Activated CD4-positive, alpha-beta T cell treated with anti-CD3 and anti-CD28 coated beads for 4 hours (primary cell): ENCODE data around the gene SPATC1L.
"Not testable (repeated sequence)": the region's sequence is repeated elsewhere in the genome, so short reads cannot be mapped to it uniquely, and the experiment has no call there.

Experiments
- DNase-seq, 2 donors: peaks; one replicate each; pipeline ENCODE4 v3.0.0-alpha.2; 2020

Gene SPATC1L

DNA sequence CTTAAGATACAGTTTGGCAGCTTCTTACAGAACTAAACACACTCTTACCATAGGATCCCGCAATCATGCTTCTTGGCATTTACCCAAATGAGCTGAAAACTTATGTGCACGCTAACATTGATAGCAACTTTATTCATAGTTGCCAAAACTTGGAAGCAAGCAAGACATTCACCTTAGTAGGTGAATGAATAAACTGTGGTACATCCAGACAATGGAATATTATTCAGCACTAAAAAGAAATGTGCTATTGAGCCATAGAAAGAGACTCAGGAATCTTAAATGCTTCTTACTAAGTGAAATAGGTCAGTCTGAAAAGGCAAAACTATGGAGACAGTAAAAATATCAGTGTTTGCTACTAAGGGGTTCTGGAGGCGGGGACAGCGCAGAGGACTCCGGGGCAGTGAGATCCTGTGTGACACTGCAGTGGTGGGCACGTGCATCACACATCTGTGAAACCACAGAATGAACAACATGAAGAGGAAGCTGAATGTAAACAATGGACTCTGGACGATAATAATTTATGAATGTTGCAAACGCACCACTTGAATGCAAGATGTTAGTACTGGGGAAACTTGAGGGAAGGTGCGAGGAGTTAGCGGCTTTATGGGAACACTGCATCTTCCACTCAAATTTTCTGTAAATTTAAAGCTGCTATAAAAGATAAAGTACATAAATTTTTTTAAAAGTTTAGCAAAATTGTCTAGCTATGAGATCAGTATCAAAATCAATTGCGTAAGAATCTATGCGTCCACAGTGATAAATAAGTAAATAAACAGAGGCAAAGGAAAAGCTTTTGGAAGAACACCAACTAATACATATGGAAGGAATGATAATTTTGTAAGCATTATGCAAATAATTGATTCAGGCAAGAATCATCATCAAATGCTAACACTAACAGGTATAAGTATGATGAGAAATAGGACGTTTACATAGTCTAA, 15.4 kb upstream of the SPATC1L start:
- no peak for DNase-seq

DNA sequence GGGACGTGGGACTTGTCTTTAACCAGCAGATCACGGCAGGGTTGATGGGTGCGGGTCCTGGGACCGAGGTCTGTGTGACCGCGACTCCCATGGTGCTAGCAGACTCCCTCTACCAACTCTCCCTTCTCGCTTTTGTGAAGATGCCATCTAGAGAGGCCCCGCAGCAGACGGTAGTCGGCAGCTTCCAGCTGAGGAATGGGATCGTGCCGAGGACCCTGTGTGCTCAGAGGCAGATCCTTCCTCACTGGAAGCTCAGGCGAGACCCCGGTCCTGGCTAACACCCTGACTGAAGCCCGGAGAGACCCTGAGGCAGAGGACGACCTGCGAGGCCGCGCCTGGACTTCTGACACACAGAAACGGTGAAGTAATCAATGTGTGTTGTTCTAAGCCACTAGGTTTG, 12.5 kb upstream of the SPATC1L start:
- no peak for DNase-seq

DNA sequence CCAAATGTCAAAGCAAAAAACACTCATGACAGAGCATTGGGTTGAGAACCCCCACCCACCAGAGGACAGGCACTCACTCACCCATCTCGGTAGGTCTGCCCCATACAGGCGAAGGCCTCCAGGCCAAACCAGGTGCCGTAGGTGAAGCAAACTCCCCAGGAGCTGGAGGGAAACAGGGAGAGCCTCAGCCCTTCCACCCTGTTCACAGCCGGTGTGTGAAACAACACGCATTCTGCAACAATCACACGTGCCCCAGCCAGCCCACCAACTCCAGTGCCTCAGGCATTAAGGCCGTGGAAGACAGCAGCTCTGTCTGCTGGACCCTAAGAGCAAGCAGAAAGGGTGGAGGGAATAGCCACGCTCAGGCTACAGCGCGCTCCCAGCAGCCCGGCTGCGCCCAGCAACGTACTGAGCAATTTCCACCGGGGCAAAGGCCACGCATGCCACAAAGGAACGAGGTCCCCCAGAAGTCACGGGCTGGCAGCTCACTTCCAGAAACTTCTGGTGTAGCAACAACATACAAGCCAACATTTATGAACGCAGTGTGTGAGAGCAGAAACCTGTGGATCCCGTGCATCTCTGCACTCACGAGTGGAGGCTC, 11.4 kb upstream of the SPATC1L start:
- DNase-seq = no peak

DNA sequence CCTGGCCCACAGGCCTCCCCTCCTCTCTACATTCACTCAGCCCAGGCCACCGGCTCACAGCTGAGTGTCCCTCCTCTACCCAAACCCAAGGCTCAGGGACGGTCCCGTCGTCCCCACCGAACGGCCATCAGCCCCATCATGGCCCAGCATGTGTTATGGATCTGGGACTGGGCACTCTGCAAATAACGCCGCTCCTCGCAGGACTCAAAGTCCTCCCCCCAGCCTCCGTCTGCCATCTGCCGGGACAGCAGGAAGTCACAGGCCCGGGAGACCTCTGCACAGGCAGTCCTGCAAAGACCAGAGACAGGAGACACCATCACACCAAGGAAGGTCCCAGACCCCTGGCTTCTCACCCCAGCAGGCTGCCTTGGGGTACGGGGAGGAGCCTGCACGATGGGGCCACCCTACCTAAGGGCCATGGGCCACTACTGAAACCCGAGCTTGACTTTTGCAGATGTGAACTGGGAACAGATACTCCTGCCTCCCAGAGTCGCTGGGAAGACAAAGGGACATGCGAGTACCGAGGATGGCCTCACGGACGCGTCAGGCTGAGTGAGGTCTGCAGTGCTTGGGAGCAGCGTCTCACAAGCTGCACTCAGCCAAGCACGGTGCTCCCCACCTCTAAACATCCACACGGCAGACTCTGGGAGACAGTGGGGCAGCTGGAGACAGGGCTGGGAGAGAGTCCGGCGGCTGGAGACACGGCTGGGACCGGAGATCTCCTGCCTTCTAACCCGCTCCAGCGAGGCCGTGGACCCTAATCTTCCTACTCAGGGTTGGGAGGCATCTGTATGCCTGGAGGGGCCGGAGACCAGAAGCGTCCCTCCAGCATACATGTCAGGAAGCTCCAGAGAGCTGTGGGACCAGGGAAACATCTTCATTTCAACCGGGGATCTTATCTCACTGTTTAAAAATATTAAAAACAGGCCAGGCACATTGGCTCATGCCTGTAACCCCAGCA, 10.4 kb upstream of the SPATC1L start:
- no peak for DNase-seq

DNA sequence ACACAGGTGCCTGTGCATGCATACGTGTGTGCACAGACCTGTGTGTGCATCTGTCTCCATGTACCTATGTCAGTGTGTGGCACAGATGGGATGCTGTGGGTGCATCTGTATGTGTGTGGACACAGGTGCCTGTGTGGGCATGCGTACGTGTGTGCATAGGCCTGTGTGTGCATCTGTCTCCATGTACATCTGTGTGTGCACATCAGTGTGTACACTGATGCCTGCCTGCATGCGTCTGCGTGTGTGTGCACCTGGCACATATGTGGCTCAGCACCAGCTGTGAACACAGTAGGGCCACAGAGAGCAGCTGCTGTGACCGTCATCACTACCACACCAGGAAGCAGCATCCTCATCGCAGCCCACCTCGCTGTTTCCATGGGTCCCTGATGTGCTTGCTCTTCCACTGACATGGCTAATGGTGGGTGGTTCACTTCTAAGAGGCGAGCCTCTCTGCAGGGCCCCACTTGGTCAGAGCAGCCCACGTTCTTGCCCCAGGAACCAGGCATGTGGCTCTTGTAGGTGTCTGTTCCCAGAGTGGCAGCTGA, 9.6 kb upstream of the SPATC1L start:
- no peak for DNase-seq

DNA sequence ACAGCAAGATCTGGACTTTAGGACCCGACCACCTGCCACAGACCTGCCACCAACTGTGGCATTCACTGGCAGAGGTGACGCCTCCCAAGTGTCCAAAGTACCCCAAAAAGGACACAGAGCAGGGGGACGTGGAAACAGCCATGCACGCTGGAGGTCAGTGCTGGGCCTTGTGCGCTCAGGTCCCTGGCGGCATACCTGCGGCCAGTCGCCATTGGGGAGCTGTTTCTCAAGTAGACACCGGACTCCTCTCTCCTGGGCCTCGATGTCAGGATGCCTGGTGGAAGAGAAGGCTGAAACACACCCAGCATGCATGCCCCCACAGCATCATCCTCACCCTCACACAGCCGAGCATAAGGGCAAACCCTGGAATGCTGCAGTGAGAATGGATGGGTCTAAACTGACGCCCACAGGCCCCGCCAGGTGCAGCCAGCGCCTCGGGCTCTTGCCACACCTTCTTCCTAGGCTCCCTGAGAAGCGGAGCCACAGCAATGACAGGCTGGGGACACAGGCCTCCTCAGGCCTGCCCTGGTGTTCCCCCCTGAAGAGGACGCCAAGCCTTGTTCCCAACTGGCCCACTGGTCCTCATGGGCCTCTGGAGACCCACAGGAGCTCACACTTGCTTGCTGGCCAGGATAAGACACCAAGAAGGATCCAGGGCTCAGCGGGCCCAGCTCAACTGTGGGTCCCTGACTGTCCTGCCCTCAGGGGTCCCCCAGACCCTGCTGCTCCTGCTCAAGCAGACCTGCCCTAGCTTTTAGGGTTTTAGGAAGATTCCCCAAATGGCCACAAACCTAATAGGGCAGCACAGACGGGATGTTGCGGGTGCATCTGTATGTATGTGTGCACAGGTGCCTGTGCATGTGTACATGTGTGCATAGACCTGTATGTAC, 7.7 kb upstream of the SPATC1L start:
- no peak for DNase-seq

DNA sequence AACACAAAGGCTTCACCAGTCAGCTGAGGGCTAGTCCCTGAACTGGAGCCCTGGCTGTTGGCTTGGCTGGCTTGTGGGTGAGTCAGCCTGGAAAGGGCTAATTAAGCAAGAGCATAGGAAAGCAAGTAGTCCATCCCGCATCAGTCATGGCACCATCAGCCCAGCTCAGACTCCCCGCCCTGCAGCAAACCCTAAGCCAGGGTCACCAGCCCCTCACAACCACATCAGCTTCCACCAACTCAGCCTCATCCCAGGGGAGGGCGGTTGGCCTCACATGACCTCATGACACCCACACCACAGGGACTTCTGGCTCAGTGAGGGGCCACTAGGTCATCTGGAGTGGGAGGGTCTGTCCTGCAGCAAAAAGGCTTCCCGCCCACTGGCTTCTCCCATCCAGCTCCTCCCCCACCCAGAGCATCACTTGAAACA, 7.0 kb upstream of the SPATC1L start:
- no peak for DNase-seq

DNA sequence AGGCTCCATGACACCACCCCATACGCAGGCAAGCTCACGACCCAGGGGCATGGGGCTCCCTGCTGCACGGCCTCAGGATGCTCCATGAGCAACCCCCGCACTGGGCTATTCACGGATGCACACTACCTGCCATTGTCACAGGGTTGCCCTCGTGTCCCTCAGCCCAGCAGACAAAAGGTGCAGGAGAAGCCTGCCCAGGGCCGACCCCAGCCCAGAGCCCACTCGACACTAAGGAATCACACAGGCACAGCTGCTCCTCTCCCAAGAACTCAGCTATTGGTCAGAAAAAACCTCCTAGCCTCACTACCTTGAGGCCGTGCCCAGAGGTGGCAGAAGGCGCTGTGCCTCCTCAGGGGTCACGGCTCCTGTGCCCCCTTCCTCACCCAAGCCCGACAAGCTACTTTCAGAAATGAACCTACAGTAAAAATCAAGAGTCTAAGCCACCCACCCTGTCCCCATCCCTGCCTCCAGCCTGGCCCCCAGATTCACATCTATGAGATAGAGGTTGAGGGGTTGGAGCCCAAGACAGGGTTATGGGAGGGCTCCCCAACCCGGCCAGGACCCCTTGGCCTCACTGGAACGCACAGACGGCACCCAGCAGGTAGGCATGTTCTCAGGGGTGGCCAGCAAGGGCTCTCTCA, 6.4 kb upstream of the SPATC1L start:
- no peak for DNase-seq

DNA sequence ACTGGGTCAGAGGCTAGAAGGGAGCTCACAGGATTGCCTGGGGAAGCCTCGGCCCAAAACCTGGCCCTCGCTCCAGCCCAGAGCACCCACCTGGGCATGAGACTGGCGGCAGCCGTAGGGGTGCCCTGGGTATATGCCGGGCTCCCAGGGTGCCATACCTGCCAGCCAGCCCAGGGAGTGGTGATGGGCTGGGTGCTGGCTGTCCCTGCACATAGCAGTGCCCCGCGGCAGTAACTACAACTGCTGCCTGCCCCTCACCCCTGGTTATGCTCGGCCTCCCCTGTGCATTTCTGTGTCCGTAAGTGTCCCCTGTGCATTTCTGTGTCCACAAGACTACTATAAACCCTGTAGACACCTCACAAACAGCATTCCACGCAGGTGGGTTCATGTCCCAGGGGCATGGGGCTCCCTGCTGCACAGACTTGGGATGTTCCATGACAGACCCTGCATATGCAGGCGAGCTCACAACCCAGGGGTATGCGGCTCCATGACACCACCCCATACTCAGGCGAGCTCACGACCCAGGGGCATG, 5.8 kb upstream of the SPATC1L start:
- no peak for DNase-seq

DNA sequence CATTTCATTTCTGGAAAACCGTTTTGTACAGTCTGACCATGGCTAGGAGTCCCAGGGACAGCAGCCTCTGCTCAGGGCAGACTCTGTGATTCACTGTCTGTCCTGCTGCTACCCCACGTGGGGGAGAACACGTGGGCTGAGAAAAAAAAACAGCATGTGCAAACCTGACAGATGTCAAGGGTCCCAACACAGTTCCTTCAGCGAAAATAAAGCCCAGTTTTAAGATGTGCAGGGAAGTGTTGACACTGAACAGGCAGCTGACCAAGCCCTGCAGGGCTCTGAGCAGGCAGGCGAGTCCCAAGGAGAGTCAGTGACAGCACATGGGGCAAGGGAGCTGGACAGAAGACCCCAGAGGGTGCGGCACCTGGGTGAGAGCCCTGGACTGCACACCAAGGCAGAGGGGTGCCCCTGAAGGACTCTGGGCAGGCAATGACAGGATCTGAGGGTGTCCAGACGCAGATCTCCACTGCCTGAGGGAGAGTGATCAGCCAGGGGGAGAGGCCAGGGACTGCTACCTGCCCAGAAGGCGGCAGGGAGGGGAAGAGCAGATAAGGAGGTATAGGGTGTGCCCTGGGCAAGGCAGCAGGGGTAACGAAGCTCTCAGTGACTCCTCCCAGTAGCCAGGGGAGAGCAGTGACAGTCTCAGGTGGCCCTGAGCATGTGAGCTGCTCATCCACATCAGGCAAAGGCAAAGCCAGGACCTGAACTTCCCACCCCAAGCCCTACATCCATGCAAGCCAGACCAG, 5.1 kb upstream of the SPATC1L start:
- DNase-seq = no peak

DNA sequence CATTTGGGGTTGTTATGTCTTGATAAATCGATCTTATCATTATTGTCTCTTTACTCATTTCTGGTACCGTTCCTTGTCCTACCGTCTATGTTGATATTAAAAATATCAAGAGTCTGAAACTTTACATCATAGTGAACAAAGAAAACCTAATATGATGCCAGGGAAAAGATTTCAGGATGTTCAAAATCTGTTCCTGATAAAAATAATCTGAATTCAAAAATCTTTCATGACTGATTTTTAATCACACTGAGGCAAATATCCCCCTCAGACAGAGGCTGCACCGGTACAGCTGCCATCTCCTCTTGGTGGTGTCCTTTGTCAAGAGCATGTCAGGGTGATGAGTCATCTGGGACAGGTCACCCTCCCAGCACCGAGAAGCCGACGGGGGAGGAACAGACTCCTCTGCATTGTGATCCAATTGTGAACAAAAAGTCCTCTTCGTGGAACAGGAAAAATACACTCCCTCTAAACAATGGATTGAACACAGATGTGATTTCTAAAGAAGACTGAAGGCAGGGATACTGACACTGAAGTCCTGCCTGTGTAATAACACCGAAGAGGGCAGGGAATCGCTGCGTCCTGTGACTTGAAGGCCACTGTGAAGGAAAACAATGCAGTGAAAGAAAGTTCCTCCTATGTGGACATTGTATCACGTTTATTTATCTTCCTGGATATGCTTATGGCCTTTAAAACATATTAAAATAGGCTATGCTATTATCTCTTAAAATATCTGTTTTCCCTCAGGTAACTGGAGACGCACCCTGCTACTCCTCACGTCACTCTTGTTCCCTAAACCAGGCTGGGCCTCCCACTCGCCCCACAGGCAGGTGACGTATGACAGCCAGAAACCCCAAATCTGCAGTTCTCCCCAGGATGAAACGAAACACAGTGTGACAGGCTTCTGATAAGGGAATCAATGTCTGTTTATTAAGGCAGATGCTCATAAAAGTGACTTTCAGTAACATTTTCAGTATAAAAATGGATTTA, 4.3 kb upstream of the SPATC1L start:
- DNase-seq = no peak

DNA sequence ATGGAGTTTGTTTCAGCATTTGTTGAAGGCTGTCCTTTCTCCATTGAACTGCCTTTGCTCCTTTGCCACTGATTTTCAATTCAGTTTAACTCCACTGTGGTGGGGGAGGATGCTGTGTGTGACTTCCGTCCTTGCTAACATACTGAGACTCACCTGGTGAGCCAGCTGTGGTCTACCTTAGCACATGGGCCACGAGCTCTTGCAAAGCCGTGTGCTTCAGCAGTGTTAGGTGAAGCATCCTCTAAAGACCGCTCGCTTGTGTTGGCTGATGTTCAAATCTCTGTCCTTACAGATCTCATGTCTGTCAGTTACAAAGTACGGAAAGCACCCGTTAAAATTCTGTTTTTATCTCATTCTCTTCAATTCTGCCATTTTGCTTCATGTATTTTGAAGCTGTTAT, 3.6 kb upstream of the SPATC1L start:
- DNase-seq = no peak

DNA sequence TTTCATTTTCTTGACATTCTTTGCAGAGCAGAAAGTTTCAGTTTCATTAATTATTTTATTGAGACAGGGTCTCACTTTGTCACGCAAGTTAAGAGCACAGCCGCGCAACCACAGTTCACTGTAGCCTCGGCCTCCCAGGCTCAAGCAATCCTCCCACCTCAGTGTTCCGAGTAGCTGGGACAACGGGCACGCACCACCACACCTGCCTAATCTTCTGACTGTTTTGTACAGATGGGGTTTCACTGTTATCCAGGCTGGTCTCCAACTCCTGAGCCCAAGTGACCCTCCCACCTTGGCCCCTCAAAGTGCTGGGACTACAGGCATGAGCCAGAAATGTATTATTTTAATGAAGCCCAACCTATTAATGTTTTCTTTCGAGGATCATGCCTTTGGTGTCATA, 3.0 kb upstream of the SPATC1L start:
- DNase-seq = no peak

DNA sequence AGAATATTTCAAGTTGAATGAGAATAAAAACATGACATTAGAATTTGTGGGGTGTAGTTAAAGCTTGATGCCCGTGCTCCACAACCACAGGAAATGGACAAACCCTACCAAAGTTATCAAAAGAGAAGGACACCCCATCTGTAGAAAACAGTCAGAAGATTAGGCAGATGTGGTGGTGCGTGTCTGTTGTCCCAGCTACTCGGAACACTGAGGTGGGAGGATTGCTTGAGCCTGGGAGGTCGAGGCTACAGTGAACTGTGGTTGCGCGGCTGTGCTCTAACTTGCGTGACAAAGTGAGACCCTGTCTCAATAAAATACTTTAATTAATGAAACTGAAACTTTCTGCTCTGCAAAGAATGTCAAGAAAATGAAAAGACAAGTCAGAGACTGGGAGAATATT, 1.5 kb upstream of the SPATC1L start:
- DNase-seq = no peak

DNA sequence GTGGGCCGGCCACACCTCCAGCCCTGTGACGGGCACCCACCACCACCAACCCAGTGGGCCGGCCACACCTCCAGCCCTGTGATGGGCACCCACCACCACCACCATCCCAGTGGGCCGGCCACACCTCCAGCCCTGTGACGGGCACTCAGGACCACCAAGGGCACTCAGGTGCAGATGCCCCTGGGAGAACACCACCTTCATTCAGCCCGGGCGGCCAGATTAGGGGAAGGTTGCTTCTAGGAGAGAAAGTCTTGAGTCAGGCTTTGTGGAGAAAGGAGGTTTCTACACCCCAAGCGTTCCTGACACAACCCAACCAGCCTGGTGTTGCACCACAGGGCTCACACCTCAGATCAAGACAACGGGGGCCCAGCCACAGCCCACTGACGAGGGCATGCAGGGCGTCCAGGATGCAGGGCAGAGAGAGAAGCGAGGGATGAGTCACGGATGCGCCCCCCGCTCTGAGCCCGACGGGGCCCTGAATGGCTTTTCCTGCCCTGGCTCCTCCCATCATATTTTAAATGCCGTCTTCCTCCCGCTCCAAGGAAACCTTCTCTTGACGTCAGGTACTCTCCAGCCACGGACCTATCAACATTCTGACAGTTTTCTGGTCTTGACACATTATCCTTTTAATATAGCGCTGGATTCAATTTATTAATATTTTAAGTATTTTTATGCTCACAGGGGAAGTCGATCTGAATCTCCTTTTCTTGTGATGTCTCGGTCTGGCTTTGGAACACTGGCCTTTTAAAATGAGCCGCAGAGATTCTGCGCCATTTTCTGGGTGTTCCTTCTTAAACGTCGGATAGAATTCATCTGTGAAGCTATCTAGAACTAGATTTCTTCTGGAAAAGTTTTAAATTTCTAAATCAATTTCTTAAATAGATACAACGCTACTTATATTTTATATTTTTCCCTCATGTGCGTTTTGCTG, 631 bp upstream of the SPATC1L start:
- peak; percentile 40 to 56 for DNase-seq

DNA sequence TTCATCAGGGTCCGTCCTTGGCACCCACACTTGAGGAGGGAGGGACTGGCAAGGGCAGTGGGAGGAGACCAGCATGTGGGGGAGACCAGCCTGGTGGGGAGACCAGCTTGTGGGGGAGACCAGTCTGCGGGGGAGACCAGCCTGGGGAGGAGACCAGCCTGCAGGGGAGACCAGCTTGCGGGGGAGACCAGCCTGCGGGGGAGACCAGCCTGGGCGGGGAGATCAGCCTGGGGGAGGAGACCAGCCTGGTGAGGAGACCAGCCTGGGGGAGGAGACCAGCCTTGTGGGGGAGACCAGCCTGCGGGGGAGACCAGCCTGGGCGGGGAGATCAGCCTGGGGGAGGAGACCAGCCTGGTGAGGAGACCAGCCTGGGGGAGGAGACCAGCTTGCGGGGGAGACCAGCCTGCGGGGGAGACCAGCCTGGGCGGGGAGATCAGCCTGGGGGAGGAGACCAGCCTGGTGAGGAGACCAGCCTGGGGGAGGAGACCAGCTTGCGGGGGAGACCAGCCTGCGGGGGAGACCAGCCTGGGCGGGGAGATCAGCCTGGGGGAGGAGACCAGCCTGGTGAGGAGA, 836 bp downstream of the SPATC1L start:
- not testable (repeated sequence) for DNase-seq

DNA sequence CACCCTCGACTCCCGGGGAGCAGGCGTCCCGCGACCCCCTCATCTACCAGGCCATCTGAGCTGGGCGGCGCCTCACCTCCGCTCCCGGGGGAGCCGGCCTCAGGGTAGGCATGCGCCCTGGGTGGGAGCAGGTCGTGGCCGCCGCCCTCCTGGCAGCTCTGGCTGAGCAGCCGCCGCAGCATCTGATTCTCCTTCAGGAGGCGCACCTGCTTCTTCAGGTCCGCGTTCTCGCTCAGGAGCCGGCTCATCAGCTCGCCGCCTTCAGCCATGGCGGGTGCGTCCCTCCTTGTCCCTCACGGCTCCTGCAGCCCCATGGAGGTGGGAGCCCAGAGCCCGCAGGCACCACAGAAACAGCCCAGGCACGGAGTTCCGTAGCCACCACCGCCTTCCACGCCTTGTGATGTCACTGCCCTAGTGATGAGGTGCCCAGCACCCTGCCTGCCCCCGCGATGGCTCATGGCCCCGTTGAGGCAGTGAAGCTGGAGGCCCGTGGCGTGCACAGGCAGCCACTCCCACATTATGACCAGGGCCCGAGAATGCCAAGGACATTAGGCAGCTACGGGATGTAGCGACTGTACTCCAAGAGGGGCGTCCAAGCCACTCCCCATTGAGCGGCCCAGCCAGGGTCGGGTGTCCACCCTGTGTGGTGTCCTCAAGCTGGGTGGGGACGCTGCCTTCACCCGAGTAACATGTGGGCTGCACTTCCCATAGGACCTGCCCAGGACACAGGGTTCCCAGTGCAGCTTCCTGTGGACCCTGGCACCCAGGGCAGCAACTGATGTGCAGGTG, 1.5 kb downstream of the SPATC1L start:
- no peak for DNase-seq
